ENCODE data around the gene GPRC5C. TPM values are rescaled to one million over a fixed set of nuclear protein-coding genes. Genes with fewer than 3 reads are reported as not detected.

Gene GPRC5C
- total and polyA plus RNA-seq, 2 of the 13 experiments (the other 11 are each of a cell fraction or from before 2014, with no cell fraction given) = 85.6 to 300 TPM

DNA sequence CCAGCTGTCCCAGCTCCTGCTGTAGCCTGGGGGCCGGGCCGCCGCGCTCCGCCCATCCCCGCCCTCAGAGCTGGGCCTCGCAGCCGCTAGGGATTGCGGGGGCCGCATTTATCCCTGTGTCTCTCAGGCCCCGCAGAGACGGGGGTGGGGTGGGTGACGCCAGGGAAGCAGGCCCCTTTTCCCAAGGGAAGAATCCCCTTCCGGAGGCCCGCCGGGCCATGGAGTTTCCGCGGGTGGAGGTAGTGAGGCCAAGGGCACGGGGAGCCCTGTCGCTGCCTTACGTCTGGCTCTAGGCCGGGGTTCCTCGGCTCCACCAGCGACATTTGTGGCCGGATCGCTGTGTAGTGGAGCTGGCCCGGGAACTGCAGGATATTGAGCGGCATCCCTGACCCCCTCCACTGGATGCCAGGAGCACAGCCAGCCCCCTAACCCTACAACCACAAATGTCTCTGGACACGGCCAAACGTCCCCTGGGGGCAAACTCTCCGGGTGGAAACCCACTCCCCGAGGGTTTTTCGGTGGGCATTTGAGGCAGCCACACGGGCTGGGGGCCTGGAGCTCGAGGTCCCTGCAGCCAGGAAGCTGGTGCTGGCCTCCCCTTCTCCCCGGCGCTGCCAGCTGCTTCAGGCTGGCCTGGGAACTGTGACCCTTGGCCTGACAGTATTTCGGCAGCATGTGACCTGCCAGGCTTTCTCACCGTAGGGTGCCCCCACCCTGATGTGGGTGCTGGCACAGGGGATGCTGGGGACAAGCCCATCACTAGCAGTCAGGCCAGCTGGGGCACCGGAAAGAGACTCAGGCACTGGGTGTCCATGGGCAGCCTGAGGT, 22.5 kb downstream of the GPRC5C start (continued):
- TF ChIP-seq PAXIP1 (CRISPR knock-in tag; conservative IDR thresholded peaks at IDR 0.05) = peak; percentile 74
- peak; percentile 30; the same call in 1 of the 2 replicates for TF ChIP-seq ARNT2 (CRISPR knock-in tag; IDR thresholded peaks at IDR 0.05; ENCODE audit: low read depth)
- TF ChIP-seq MLLT10 (CRISPR knock-in tag; IDR thresholded peaks at IDR 0.05) = no peak
- TF ChIP-seq ATF1 (CRISPR knock-in tag; IDR thresholded peaks at IDR 0.05) = no peak
- TF ChIP-seq ERF (CRISPR knock-in tag; IDR thresholded peaks at IDR 0.05) = peak; percentile 66; the same call in 1 of the 2 replicates
- TF ChIP-seq HMG20A (CRISPR knock-in tag; IDR thresholded peaks at IDR 0.05; ENCODE audit: borderline replicate concordance) = 0 out of 2 replicates have a peak, but pooled peaks have one; percentile 33
- TF ChIP-seq ZNF292 (CRISPR knock-in tag; IDR thresholded peaks at IDR 0.05; ENCODE audit: borderline replicate concordance, low read depth) = peak; percentile 24; the same call in 1 of the 2 replicates
- peak; percentile 9; the same call in 1 of the 2 replicates for TF ChIP-seq SIX1 (CRISPR knock-in tag; IDR thresholded peaks at IDR 0.05; ENCODE audit: borderline replicate concordance)
- peak; percentile 42; the same call in 1 of the 2 replicates for TF ChIP-seq ZNF510 (CRISPR knock-in tag; IDR thresholded peaks at IDR 0.05; ENCODE audit: low read depth)
- TF ChIP-seq, protein P1, sequence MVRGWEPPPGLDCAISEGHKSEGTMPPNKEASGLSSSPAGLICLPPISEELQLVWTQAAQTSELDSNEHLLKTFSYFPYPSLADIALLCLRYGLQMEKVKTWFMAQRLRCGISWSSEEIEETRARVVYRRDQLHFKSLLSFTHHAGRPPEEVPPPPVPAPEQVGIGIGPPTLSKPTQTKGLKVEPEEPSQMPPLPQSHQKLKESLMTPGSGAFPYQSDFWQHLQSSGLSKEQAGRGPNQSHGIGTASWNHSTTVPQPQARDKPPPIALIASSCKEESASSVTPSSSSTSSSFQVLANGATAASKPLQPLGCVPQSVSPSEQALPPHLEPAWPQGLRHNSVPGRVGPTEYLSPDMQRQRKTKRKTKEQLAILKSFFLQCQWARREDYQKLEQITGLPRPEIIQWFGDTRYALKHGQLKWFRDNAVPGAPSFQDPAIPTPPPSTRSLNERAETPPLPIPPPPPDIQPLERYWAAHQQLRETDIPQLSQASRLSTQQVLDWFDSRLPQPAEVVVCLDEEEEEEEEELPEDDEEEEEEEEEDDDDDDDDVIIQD (CRISPR knock-in tag; IDR thresholded peaks at IDR 0.05; ENCODE audit: low read depth) = no peak
- TF ChIP-seq ZNF232 (CRISPR knock-in tag; IDR thresholded peaks at IDR 0.05; ENCODE audit: borderline replicate concordance) = no peak; the same call in 1 of the 2 replicates
- 0 out of 2 replicates have a peak, but pooled peaks have one; percentile 34 for TF ChIP-seq POLR2AphosphoS5 (IDR thresholded peaks at IDR 0.05; ENCODE audit: low read depth, low read length)
- TF ChIP-seq, protein P2, sequence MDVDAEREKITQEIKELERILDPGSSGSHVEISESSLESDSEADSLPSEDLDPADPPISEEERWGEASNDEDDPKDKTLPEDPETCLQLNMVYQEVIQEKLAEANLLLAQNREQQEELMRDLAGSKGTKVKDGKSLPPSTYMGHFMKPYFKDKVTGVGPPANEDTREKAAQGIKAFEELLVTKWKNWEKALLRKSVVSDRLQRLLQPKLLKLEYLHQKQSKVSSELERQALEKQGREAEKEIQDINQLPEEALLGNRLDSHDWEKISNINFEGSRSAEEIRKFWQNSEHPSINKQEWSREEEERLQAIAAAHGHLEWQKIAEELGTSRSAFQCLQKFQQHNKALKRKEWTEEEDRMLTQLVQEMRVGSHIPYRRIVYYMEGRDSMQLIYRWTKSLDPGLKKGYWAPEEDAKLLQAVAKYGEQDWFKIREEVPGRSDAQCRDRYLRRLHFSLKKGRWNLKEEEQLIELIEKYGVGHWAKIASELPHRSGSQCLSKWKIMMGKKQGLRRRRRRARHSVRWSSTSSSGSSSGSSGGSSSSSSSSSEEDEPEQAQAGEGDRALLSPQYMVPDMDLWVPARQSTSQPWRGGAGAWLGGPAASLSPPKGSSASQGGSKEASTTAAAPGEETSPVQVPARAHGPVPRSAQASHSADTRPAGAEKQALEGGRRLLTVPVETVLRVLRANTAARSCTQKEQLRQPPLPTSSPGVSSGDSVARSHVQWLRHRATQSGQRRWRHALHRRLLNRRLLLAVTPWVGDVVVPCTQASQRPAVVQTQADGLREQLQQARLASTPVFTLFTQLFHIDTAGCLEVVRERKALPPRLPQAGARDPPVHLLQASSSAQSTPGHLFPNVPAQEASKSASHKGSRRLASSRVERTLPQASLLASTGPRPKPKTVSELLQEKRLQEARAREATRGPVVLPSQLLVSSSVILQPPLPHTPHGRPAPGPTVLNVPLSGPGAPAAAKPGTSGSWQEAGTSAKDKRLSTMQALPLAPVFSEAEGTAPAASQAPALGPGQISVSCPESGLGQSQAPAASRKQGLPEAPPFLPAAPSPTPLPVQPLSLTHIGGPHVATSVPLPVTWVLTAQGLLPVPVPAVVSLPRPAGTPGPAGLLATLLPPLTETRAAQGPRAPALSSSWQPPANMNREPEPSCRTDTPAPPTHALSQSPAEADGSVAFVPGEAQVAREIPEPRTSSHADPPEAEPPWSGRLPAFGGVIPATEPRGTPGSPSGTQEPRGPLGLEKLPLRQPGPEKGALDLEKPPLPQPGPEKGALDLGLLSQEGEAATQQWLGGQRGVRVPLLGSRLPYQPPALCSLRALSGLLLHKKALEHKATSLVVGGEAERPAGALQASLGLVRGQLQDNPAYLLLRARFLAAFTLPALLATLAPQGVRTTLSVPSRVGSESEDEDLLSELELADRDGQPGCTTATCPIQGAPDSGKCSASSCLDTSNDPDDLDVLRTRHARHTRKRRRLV (CRISPR knock-in tag; IDR thresholded peaks at IDR 0.05) = peak; percentile 76
- TF ChIP-seq PAWR (CRISPR knock-in tag; IDR thresholded peaks at IDR 0.05; ENCODE audit: borderline replicate concordance) = peak; percentile 55; the same call in 1 of the 2 replicates
- peak; percentile 7; the same call in 1 of the 2 replicates for TF ChIP-seq RXRA (CRISPR knock-in tag; IDR thresholded peaks at IDR 0.05)
- TF ChIP-seq MZF1 (CRISPR knock-in tag; IDR thresholded peaks at IDR 0.05; ENCODE audit: borderline replicate concordance) = 0 out of 2 replicates have a peak, but pooled peaks have one; percentile 43
- TF ChIP-seq FOXK1 (CRISPR knock-in tag; IDR thresholded peaks at IDR 0.05; ENCODE audit: borderline replicate concordance, low read depth) = peak; percentile 62
- 0 out of 2 replicates have a peak, but pooled peaks have one; percentile 20 for TF ChIP-seq ZNF724P (CRISPR knock-in tag; IDR thresholded peaks at IDR 0.05; ENCODE audit: borderline replicate concordance)

Measured in HepG2 (cell line).